Neuronal stem cell (in vitro differentiated cells): Measurements from ENCODE around the gene TNS1.

ENCODE experiments used
- DNase-seq: peaks from one replicate; pipeline ENCODE4 v3.0.0-alpha.2; 2013; ENCODE audit warnings: low spot score
- H2AFZ ChIP-seq: one replicate; pipeline ENCODE4 v1.6.1; 2013; ENCODE audit warnings: mild to moderate bottlenecking, low read length, inconsistent platforms
- H2AK5ac ChIP-seq: 2 replicates; pipeline ENCODE4 v1.6.1; 2013; ENCODE audit warnings: low read depth, mild to moderate bottlenecking, inconsistent platforms, low read length, moderate library complexity, mixed read lengths
- H2BK120ac ChIP-seq: 2 replicates; pipeline ENCODE4 v1.6.1; 2013; ENCODE audit warnings: low read depth, mild to moderate bottlenecking, inconsistent platforms, low read length, moderate library complexity, mixed read lengths
- H2BK12ac ChIP-seq: one replicate; pipeline ENCODE4 v1.6.1; 2013; ENCODE audit warnings: low read length, inconsistent platforms
- H2BK15ac ChIP-seq: 2 replicates; pipeline ENCODE4 v1.6.1; 2013; ENCODE audit warnings: mild to moderate bottlenecking, low read length, inconsistent platforms, mixed read lengths
- H2BK5ac ChIP-seq: one replicate; pipeline ENCODE4 v1.6.1; 2013; ENCODE audit warnings: inconsistent platforms, mild to moderate bottlenecking, low read length, moderate library complexity
- H3K14ac ChIP-seq: one replicate; pipeline ENCODE4 v1.6.1; 2013; ENCODE audit warnings: low read length, inconsistent platforms
- H3K18ac ChIP-seq: 2 replicates; pipeline ENCODE4 v1.6.1; 2013; ENCODE audit warnings: low read length, inconsistent platforms
- H3K23ac ChIP-seq: 2 replicates; pipeline ENCODE4 v1.6.1; 2013; ENCODE audit warnings: low read depth, mild to moderate bottlenecking, mixed read lengths, low read length, inconsistent platforms; ENCODE audit not compliant: poor library complexity
- H3K27ac ChIP-seq: replicated peaks from 3 replicates; pipeline ENCODE4 v1.5.1; 2013; ENCODE audit warnings: low read length, inconsistent platforms
- H3K27me3 ChIP-seq, 3 experiments: 2 replicates each; pipeline ENCODE4 v1.6.1; 2013; ENCODE audit warnings: low read length in 3 of 3, mild to moderate bottlenecking in 2 of 3, inconsistent platforms in 1 of 3, low read depth in 1 of 3, mixed read lengths in 1 of 3, moderate library complexity in 1 of 3; ENCODE audit not compliant: control insufficient read depth in 3 of 3, insufficient read depth in 3 of 3
- H3K36me3 ChIP-seq, 2 donors: replicated peaks in 1 of 2; 2 replicates each; pipeline ENCODE4 v1.6.1; 2013; ENCODE audit warnings: low read length in 2 of 2; ENCODE audit not compliant: control insufficient read depth in 2 of 2, insufficient read depth in 2 of 2
- H3K4ac ChIP-seq: 2 replicates; pipeline ENCODE4 v1.6.1; 2013; ENCODE audit warnings: inconsistent platforms, mild to moderate bottlenecking, low read length, moderate library complexity
- H3K4me1 ChIP-seq, 2 donors: 1 replicate in 1 of 2; 2 replicates in 1 of 2; pipeline ENCODE4 v1.6.1; 2013; ENCODE audit warnings: low read length in 2 of 2, low read depth in 1 of 2; ENCODE audit not compliant: control insufficient read depth in 2 of 2, insufficient read depth in 1 of 2
- H3K4me2 ChIP-seq: one replicate; pipeline ENCODE4 v1.6.1; 2013; ENCODE audit warnings: mild to moderate bottlenecking, low read length, inconsistent platforms; ENCODE audit not compliant: insufficient read depth, poor library complexity, severe bottlenecking
- H3K4me3 ChIP-seq, 2 donors: 2 replicates each; pipeline ENCODE4 v1.5.1; 2013; ENCODE audit warnings: low read length in 2 of 2, mild to moderate bottlenecking in 2 of 2, inconsistent platforms in 1 of 2, moderate library complexity in 1 of 2
- H3K79me1 ChIP-seq: one replicate; pipeline ENCODE4 v1.6.1; 2013; ENCODE audit warnings: low read depth, mild to moderate bottlenecking, inconsistent platforms, low read length, moderate library complexity
- H3K9ac ChIP-seq: one replicate; pipeline ENCODE4 v1.6.1; 2013; ENCODE audit warnings: mild to moderate bottlenecking, low read depth, low read length, inconsistent platforms; ENCODE audit not compliant: poor library complexity
- H3K9me3 ChIP-seq, 2 donors: replicated peaks in 1 of 2; 2 replicates each; pipeline versions ENCODE3 to v1.6.1; 2013; ENCODE audit warnings: low read length in 2 of 2, mild to moderate bottlenecking in 2 of 2, inconsistent platforms in 1 of 2, low read depth in 1 of 2, mixed read lengths in 1 of 2, moderate library complexity in 1 of 2; ENCODE audit not compliant: control insufficient read depth in 2 of 2, insufficient read depth in 1 of 2
- H4K8ac ChIP-seq: one replicate; pipeline ENCODE4 v1.6.1; 2013; ENCODE audit warnings: low read depth, mild to moderate bottlenecking, inconsistent platforms, low read length, moderate library complexity
- H4K91ac ChIP-seq: one replicate; pipeline ENCODE4 v1.6.1; 2013; ENCODE audit warnings: low read length, low read depth, mild to moderate bottlenecking, inconsistent platforms; ENCODE audit not compliant: poor library complexity
- WGBS, 2 donors: extraction: QIAGEN DNeasy Blood & Tissue Kit; methylation state at CpG; one replicate each; pipeline ENCODE4 v1.1.7; 2013; ENCODE audit warnings: missing lambda C conversion rate in 2 of 2, mixed read lengths in 1 of 2; ENCODE audit not compliant: insufficient read length in 2 of 2, insufficient replicate concordance in 1 of 2; ENCODE audit errors: extremely low coverage in 2 of 2; 5-methylcytosine and 5-hydroxymethylcytosine counted together

Gene TNS1

GRCh38 chr2:217798743-217799562 is 203.8 kb downstream of the TNS1 start:
- no peak overlapping the region for H4K8ac ChIP-seq
- H3K4ac ChIP-seq = no peak overlapping the region
- no peak overlapping the region for H2BK5ac ChIP-seq
- no peak overlapping the region for H2BK12ac ChIP-seq
- no peak overlapping the region for H3K27ac ChIP-seq
- no peak for DNase-seq
- no CpG with 5 or more reads among the region's 14 CpGs for WGBS, 2 donors
- H2BK15ac ChIP-seq = no peak overlapping the region
- no peak overlapping the region for H2BK120ac ChIP-seq
- H3K9me3 ChIP-seq = peaks cover 0 to 5% of the 10 kb centered on the region in 2 donors
- no peak overlapping the region for H3K4me3 ChIP-seq
- H2AFZ ChIP-seq = no peak overlapping the region
- H3K36me3 ChIP-seq = no peaks in the 10 kb centered on the region
- H3K79me1 ChIP-seq = no peaks in the 10 kb centered on the region
- H2AK5ac ChIP-seq = no peak overlapping the region
- no peak overlapping the region for H3K9ac ChIP-seq
- no peak overlapping the region for H4K91ac ChIP-seq
- no peak overlapping the region for H3K4me2 ChIP-seq
- no peak overlapping the region for H3K23ac ChIP-seq
- peaks cover 0 to 1% (median 0%) of the 10 kb centered on the region in 3 experiments for H3K27me3 ChIP-seq
- peaks cover 5 to 14% of the 10 kb centered on the region in 2 donors for H3K4me1 ChIP-seq
- H3K18ac ChIP-seq = no peak overlapping the region
- H3K14ac ChIP-seq = no peak overlapping the region

DNA sequence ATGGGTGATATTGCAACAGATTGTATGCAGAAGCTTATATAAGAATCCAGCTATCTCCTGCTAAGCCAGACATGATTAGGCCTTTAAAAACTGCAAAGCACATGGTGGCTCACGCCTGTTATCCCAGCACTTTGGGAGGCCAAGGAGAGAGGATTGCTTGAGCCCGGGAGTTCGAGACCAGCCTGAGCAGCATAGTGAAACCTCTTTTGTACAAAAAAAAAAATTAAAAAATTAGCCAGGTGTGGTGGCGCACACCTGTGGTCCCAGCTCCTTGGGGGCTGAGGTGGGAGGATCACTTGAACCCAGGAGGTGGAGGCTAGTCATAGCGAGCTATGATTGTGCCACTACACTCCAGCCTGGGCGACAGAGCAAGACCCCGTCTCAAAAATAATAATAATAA is 204.6 kb downstream of the TNS1 start:
- peaks cover 0 to 1% (median 0%) of the 10 kb centered on the region in 3 experiments for H3K27me3 ChIP-seq
- no peak overlapping the region for H3K4me2 ChIP-seq
- no peaks in the 10 kb centered on the region for H3K79me1 ChIP-seq
- DNase-seq = no peak
- H3K9me3 ChIP-seq = peaks cover 0 to 5% of the 10 kb centered on the region in 2 donors
- H3K9ac ChIP-seq = no peak overlapping the region
- no peak overlapping the region for H2AFZ ChIP-seq
- no peaks in the 10 kb centered on the region for H3K36me3 ChIP-seq
- H3K23ac ChIP-seq = no peak overlapping the region
- H2BK12ac ChIP-seq = no peak overlapping the region
- no peak overlapping the region for H4K8ac ChIP-seq
- no peak overlapping the region for H3K18ac ChIP-seq
- H3K4ac ChIP-seq = no peak overlapping the region
- peaks cover 5 to 14% of the 10 kb centered on the region in 2 donors for H3K4me1 ChIP-seq
- no peak overlapping the region for H3K4me3 ChIP-seq
- H2BK15ac ChIP-seq = no peak overlapping the region
- no peak overlapping the region for H4K91ac ChIP-seq
- WGBS, 2 donors = no CpG with 5 or more reads among the region's 7 CpGs
- no peak overlapping the region for H3K27ac ChIP-seq
- no peak overlapping the region for H2BK120ac ChIP-seq
- H2AK5ac ChIP-seq = no peak overlapping the region
- no peak overlapping the region for H3K14ac ChIP-seq
- no peak overlapping the region for H2BK5ac ChIP-seq

DNA sequence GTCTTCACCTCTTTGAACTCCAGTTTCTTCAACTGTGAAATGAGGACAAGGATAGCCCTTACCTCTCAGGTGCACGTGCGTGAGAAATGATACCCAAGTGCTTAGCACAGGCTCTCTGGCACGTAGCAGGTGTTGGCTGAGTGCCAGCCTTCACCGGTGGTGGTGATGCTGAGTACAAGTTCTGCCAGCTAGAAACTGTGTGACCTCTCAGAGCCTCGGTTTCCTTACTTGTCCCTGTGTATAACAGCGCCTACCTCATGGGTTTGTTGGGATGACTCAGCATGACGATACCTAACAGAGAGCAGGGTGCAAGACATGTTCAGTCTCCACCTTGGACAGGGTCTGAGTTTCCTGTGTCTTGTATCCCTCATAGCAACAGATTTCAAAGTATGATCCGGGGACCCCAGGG is 205.1 kb downstream of the TNS1 start:
- no peak for DNase-seq
- Histone ChIP-seq H2BK5ac (no peak overlapping the region), H3K18ac (no peak overlapping the region), H3K9me3 (peaks cover 0 to 5% of the 10 kb centered on the region in 2 donors), H2AFZ (no peak overlapping the region), H3K23ac (no peak overlapping the region), H2AK5ac (no peak overlapping the region), H3K4me2 (no peak overlapping the region), H3K36me3 (no peaks in the 10 kb centered on the region), H3K9ac (no peak overlapping the region), H2BK12ac (no peak overlapping the region), H4K91ac (no peak overlapping the region), H3K4me1 (peaks cover 5 to 14% of the 10 kb centered on the region in 2 donors), H3K27ac (no peak overlapping the region), H3K79me1 (no peaks in the 10 kb centered on the region), H4K8ac (no peak overlapping the region), H2BK15ac (no peak overlapping the region), H2BK120ac (no peak overlapping the region), H3K4me3 (no peak overlapping the region), H3K14ac (no peak overlapping the region), H3K27me3 (peaks cover 0 to 1% (median 0%) of the 10 kb centered on the region in 3 experiments), H3K4ac (no peak overlapping the region)
- no CpG with 5 or more reads among the region's 8 CpGs for WGBS, 2 donors

DNA sequence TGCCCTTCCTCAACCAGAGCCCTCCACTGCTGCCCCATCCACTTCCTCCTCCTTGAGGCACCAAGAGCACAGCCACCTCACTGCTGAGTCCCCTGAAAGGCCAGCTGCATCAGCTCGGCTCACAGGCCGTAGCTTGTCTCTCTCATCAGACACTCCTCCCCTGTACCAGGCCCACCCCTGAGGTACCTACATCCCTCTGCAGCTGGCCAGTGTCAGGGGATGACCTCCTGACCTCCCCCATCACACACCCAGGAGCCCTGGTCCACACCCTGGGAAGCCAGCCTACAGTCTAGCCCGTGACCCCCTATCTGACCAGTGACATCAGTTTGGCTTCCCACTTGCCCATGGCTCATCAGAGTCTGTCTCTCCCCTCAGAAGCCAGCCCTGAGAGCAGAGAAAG is 205.6 kb downstream of the TNS1 start:
- H3K27me3 ChIP-seq = peaks cover 0 to 1% (median 0%) of the 10 kb centered on the region in 3 experiments
- no peaks in the 10 kb centered on the region for H3K79me1 ChIP-seq
- H4K8ac ChIP-seq = no peak overlapping the region
- peaks cover 5 to 14% of the 10 kb centered on the region in 2 donors for H3K4me1 ChIP-seq
- no peak overlapping the region for H3K14ac ChIP-seq
- no peak overlapping the region for H2BK12ac ChIP-seq
- H2AK5ac ChIP-seq = no peak overlapping the region
- no peak overlapping the region for H2BK120ac ChIP-seq
- no peak overlapping the region for H3K4ac ChIP-seq
- peak overlapping the region; percentile 23 for H3K18ac ChIP-seq
- no CpG with 5 or more reads among the region's 3 CpGs for WGBS, 2 donors
- no peak overlapping the region for H4K91ac ChIP-seq
- H3K9ac ChIP-seq = no peak overlapping the region
- H2BK5ac ChIP-seq = no peak overlapping the region
- peak overlapping the region; percentile 19 for H3K23ac ChIP-seq
- no peak overlapping the region for H2AFZ ChIP-seq
- peaks cover 0 to 5% of the 10 kb centered on the region in 2 donors for H3K9me3 ChIP-seq
- DNase-seq = no peak
- H3K27ac ChIP-seq = no peak overlapping the region
- no peak overlapping the region for H3K4me2 ChIP-seq
- H3K36me3 ChIP-seq = no peaks in the 10 kb centered on the region
- no peak overlapping the region for H3K4me3 ChIP-seq
- no peak overlapping the region for H2BK15ac ChIP-seq
